KMS-11 (cell line): ENCODE measurements around the gene HNRNPAB.
"Not testable (repeated sequence)": the region's sequence is repeated elsewhere in the genome, so short reads cannot be mapped to it uniquely, and the experiment has no call there.

Source experiments
- H2AFZ ChIP-seq: fragments of 200-600 bp; sonication (generic); 2 replicates; pipeline ENCODE4 v1.6.1; 2016; ENCODE audit warnings: antibody characterized with exemption, mixed run types, low read depth
- H3K27ac ChIP-seq: fragments of 200-600 bp; sonication (generic); 2 replicates; pipeline ENCODE4 v1.6.1; 2016; ENCODE audit warnings: mild to moderate bottlenecking, mixed run types
- H3K27me3 ChIP-seq: fragments of 200-600 bp; sonication (generic); 2 replicates; pipeline ENCODE4 v1.6.1; 2017; ENCODE audit warnings: mild to moderate bottlenecking, low read depth, mixed run types, moderate library complexity; ENCODE audit not compliant: insufficient read depth
- H3K36me3 ChIP-seq: fragments of 200-600 bp; sonication (generic); 2 replicates; pipeline ENCODE4 v1.6.1; 2017; ENCODE audit warnings: mild to moderate bottlenecking, mixed run types; ENCODE audit not compliant: insufficient read depth
- H3K4me1 ChIP-seq: fragments of 200-600 bp; sonication (generic); 2 replicates; pipeline ENCODE4 v1.6.1; 2016; ENCODE audit warnings: mild to moderate bottlenecking, low read depth, mixed run types; ENCODE audit not compliant: poor library complexity, severe bottlenecking
- H3K4me2 ChIP-seq: fragments of 200-600 bp; sonication (generic); 2 replicates; pipeline ENCODE4 v1.7.0; 2016; ENCODE audit warnings: mild to moderate bottlenecking, mixed run types
- H3K4me3 ChIP-seq: fragments of 200-600 bp; sonication (generic); IDR thresholded peaks from 2 replicates; pipeline ENCODE4 v1.6.1; 2017; ENCODE audit warnings: low read depth, low read length, mixed read lengths; ENCODE audit not compliant: insufficient read depth
- H3K79me2 ChIP-seq: fragments of 200-600 bp; sonication (generic); 2 replicates; pipeline ENCODE4 v1.6.1; 2016; ENCODE audit warnings: low read depth, mixed run types; ENCODE audit not compliant: insufficient read depth
- H3K9ac ChIP-seq: fragments of 200-600 bp; sonication (generic); 2 replicates; pipeline ENCODE4 v1.6.1; 2016; ENCODE audit warnings: mild to moderate bottlenecking, mixed run types
- H4K20me1 ChIP-seq: fragments of 200-600 bp; sonication (generic); 2 replicates; pipeline ENCODE4 v1.6.1; 2016; ENCODE audit warnings: mild to moderate bottlenecking, mixed run types; ENCODE audit not compliant: insufficient read depth
- TF ChIP-seq, protein P1 (sequence below): fragments of 200-600 bp; sonication (generic); conservative IDR thresholded peaks from 2 replicates; pipeline ENCODE4 v1.6.1; 2017; ENCODE audit warnings: low read depth, mild to moderate bottlenecking, antibody characterized with exemption, low read length, moderate library complexity, mixed read lengths

The HNRNPAB gene

DNA sequence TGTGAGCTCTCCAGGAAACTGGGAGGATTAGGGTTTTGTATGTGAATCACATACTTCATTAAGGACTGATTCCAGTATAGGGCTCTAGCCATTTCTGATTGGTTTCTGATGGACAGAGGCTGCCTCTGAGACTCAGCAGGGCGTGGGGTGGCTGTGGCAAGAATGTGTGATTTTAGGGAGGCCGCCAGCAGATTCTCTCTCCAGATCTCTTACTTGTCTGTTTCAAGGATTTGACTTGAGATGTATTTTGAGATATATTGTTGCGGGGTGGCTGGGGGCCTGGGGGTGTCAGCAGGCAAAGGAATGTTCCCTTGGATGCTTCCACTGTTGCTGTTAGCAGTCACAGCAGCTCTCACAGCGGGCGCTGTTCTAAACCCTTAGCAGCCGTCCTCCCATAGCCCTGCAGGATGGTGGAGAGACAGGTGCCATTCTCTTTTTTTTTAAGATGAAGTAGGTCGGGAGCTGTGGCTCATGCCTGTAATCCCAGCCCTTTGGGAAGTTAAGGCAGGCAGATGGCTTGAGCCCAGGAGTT is 8.0 kb upstream of the HNRNPAB start:
- TF ChIP-seq, protein P1, sequence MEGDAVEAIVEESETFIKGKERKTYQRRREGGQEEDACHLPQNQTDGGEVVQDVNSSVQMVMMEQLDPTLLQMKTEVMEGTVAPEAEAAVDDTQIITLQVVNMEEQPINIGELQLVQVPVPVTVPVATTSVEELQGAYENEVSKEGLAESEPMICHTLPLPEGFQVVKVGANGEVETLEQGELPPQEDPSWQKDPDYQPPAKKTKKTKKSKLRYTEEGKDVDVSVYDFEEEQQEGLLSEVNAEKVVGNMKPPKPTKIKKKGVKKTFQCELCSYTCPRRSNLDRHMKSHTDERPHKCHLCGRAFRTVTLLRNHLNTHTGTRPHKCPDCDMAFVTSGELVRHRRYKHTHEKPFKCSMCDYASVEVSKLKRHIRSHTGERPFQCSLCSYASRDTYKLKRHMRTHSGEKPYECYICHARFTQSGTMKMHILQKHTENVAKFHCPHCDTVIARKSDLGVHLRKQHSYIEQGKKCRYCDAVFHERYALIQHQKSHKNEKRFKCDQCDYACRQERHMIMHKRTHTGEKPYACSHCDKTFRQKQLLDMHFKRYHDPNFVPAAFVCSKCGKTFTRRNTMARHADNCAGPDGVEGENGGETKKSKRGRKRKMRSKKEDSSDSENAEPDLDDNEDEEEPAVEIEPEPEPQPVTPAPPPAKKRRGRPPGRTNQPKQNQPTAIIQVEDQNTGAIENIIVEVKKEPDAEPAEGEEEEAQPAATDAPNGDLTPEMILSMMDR, result no peak

DNA sequence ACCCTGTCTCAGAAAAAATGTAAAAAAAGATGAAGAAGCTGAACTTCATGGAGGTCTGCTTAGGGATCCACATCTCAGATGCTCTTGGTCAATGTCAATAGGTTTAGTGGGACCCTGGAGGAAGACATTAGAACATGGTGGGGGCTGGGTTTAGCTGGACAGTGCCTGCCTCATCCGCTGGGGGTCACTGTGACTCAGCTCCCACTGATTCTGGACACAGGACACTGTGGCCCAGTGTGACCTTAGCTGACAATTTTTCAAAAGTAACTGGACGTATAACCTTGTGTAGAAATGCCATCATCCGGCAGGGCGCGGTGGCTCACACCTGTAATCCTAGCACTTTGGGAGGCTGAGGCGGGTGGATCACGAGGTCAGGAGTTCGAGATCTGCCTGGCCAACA is 7.3 kb upstream of the HNRNPAB start:
- Histone ChIP-seq H3K27me3 (no peaks in the 10 kb centered on the region), H3K79me2 (no peaks in the 10 kb centered on the region), H3K9ac (no peak overlapping the region), H4K20me1 (no peaks in the 10 kb centered on the region), H3K4me3 (no peak overlapping the region), H2AFZ (no peak overlapping the region), H3K4me1 (no peaks in the 10 kb centered on the region), H3K27ac (no peak overlapping the region), H3K36me3 (no peaks in the 10 kb centered on the region), H3K4me2 (no peak overlapping the region)
- TF ChIP-seq, protein P1, result no peak

More for the DNA sequence above, 8.0 kb upstream of the HNRNPAB start:
- Histone ChIP-seq H3K4me2 (no peak overlapping the region), H4K20me1 (no peaks in the 10 kb centered on the region), H3K9ac (no peak overlapping the region), H3K4me3 (no peak overlapping the region), H3K4me1 (no peaks in the 10 kb centered on the region), H3K27ac (no peak overlapping the region), H3K27me3 (no peaks in the 10 kb centered on the region), H3K79me2 (no peaks in the 10 kb centered on the region), H2AFZ (no peak overlapping the region), H3K36me3 (no peaks in the 10 kb centered on the region)

DNA sequence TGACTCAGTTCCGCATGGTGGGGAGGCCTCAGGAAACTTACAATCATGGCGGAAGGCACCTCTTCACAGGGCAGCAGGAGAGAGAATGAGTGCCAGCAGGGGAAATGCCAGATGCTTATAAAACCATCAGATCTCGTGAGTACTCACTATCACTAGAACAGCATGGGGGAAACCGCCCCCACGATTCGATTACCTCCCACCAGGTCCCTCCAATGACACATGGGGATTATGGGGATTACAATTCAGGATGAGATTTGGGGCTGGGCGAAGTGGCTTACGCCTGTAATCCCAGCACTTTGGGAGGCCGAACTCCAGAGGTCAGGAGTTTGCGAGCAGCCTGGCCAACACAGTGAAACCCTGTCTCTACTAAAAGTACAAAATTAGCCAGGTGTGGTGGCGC is 6.2 kb upstream of the HNRNPAB start:
- H3K4me3 ChIP-seq, H3K36me3 ChIP-seq, H4K20me1 ChIP-seq, H3K27me3 ChIP-seq, H3K27ac ChIP-seq, H2AFZ ChIP-seq, H3K9ac ChIP-seq, H3K79me2 ChIP-seq, H3K4me2 ChIP-seq, H3K4me1 ChIP-seq: not testable (repeated sequence)

DNA sequence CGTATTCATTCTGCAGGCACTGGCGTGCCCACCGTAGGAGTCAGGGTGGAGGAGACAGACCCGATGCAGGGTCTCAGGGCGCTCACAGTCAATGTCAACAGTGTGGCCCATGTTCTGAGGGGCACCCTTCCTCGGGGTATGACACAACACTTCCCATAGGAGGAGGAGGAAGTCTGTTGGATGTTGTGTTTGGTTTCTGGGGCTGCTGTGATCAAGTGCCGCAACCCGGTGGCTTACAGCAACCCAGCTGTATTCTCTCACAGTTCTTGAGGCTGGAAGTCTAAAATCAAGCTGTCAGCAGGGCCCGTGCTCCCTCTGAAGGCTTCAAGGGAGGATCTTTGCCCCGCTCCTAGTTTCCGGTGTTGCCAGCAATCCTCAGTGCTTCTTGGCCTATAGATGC is 5.6 kb upstream of the HNRNPAB start:
- H3K9ac ChIP-seq, result no peak overlapping the region
- no peak overlapping the region for H3K4me2 ChIP-seq
- H3K27ac ChIP-seq, result no peak overlapping the region
- no peaks in the 10 kb centered on the region for H3K4me1 ChIP-seq
- H3K4me3 ChIP-seq, result no peak overlapping the region
- TF ChIP-seq, protein P1, result no peak
- no peaks in the 10 kb centered on the region for H3K27me3 ChIP-seq
- H3K36me3 ChIP-seq, result no peaks in the 10 kb centered on the region
- no peaks in the 10 kb centered on the region for H3K79me2 ChIP-seq
- no peaks in the 10 kb centered on the region for H4K20me1 ChIP-seq
- no peak overlapping the region for H2AFZ ChIP-seq

DNA sequence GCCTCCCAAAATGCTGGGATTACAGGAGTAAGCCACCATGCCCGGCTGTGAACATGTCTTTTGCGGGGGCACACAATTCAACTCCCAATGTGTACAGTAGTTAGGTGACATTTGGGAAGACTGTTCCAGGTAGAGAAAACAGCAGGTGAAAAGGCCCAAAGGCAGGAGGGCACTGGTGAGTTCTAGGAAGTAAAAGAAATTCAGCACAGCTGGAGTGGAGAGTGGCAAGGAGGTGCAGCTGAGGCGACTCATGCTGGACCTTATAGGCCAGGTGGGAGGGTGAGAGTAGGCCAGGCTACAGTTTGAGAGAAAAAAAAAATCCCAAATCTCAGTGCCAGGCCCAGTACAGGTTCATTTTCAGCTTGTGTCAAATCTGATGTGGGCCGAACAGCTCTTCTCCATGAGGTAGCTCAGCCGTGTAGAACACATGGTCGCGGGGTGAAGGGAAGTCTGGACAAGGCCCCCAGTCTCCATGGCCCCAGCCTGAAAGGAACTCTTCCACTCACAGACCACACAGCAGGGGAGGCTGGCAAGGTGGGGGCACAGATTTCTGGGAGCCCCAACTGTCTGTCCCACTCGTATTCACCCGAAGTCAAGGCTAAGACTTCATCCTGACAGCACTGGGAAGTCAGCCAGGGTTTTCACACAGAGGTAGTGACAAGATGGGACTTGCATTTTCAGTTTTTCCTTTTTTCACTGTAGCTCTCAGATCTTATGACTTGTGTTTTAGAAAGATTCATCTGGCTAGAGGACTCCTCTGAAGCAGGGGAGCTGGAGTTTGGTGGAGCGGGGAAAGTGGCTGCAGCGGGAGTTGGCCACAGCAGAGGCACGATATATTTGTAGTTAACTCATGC is 4.5 kb upstream of the HNRNPAB start:
- Histone ChIP-seq H3K27ac (no peak overlapping the region), H3K36me3 (no peaks in the 10 kb centered on the region)
- TF ChIP-seq, protein P1, result no peak

More for the DNA sequence above, 4.5 kb upstream of the HNRNPAB start:
- Histone ChIP-seq H3K9ac (no peak overlapping the region), H3K4me2 (no peak overlapping the region), H3K4me3 (no peak overlapping the region), H3K27me3 (no peaks in the 10 kb centered on the region), H4K20me1 (no peaks in the 10 kb centered on the region), H2AFZ (no peak overlapping the region), H3K4me1 (no peaks in the 10 kb centered on the region), H3K79me2 (peaks cover 5% of the 10 kb centered on the region; the same call in 1 of the 2 replicates)
